LHCN-M2 (cell line): ENCODE results near the gene POLD4. TPM values are rescaled to one million over a fixed set of nuclear protein-coding genes. Genes with fewer than 3 reads are reported as not detected.
"Not testable (repeated sequence)": the region's sequence is repeated elsewhere in the genome, so short reads cannot be mapped to it uniquely, and the experiment has no call there.

Experiments
- DNase-seq: peaks from one replicate; pipeline ENCODE4 v3.0.0-alpha.2; 2012; ENCODE audit warnings: low read depth
- total RNA-seq: library from RNA; depleted of rRNA; stranded (reverse); fragments of >200 nt; gene quantifications from 2 replicates; pipeline ENCODE4 v1.2.3, GENCODE V29; 2014

The POLD4 gene
- total RNA-seq, 1 experiment from 2014 or later: 114 TPM

GRCh38 chr11:67354075-67355022 lies 1.0 kb upstream of the POLD4 start:
- peak; percentile 99 for DNase-seq

DNA sequence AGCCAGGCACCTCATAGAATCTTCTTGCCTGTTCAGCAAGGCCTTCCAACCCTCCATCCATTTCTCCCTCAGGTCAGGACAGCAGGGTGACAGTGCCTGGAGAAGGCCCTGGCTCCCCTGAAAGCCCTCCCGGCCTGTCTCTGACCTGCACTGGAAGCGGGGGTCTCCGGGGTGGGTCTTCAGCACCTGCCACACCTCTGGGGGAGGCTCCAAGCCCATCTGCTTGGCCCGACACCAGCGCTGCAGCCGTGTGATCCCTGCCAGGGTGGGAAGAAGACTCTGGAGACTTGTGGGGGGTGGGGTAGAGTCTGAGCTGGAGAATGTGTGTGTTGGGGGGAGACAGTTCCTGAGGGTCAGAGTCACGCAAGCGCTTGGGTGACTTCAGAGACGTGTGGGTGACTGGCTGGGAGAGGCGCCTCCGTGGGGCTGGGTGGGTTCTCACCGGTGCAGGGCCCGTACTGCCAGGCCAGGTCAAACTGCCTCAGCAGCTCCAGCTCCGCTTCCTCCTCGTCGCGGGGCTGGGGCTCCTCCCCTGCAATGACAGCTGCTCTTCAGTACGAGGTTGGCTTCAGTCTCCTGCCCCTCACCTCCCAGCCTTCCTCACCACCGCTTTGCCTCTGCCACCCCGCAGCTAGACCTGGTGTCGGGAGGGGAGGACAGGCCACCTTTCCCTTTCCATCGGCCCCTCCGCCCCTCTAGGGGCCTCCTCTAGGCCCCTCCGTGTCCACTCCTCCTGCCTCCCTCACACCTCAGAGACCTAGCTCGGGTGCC lies 615 bp downstream of the POLD4 start:
- peak; percentile 63 for DNase-seq

DNA sequence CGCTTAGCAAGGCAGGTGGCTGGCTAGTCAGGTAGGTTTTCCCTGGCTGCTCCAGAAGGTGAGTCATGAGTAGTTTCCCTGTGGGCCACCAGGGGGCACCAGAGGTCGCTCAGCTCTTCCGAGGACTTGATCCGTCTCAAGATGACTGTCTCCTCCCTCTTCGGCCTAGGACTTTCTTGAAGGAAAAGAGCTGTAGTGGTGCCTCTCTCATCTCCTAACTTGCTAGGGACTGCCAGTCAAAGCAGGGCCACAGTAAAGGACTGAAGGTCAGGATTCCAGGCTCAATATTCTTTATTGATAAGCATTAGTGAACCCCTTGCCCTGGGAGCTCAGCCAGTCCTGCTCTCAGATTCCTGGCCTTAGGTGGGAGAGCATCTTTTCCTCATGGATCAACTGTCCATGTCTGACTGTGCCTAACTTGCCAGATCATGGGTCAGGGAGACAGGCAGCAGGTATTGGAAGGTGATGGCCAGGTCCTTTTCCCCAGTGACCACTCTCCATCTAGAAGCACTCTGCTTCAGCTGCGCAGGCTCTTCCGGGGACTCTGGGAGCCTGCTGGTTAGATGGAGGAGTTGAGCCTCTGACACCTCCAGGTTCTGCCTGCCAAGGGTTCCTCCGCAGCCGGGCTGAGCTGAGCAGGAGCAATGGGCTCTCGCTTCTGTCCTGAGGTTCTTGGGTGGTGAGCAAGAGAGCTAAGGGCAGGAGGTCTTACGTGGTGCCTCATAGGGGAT lies 1.9 kb downstream of the POLD4 start:
- DNase-seq: peak; percentile 71

DNA sequence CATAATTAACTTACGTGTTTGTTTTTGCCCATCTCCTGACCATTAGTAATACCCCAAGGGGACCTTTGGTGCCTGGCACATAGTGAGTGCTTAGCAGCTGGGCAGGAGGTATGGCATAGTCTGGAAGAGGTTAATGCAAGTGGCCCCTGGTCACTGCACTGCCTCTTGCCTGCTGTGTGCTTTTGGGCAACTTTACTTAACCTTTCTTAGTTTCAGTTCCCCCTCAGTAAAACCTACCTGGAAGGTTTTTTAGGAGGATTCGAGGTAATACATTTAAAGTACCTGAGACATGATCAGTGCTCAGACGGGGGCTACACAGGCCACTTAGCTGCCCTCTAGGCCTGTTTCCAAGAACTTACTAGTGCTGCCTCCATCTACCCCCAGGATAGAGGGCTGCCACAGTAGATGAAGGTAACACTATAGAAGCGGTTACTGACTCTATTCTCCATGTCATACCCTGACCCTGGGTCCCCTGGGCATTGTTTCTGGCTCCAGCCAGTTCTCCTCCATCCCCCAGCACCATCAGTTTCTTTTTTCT lies 3.3 kb downstream of the POLD4 start:
- DNase-seq: no peak

GRCh38 chr11:67349457-67349856 lies 3.9 kb downstream of the POLD4 start:
- no peak for DNase-seq

- no peak for DNase-seq
Observed at GRCh38 chr11:67349036-67349435, 4.3 kb downstream of the POLD4 start.

DNA sequence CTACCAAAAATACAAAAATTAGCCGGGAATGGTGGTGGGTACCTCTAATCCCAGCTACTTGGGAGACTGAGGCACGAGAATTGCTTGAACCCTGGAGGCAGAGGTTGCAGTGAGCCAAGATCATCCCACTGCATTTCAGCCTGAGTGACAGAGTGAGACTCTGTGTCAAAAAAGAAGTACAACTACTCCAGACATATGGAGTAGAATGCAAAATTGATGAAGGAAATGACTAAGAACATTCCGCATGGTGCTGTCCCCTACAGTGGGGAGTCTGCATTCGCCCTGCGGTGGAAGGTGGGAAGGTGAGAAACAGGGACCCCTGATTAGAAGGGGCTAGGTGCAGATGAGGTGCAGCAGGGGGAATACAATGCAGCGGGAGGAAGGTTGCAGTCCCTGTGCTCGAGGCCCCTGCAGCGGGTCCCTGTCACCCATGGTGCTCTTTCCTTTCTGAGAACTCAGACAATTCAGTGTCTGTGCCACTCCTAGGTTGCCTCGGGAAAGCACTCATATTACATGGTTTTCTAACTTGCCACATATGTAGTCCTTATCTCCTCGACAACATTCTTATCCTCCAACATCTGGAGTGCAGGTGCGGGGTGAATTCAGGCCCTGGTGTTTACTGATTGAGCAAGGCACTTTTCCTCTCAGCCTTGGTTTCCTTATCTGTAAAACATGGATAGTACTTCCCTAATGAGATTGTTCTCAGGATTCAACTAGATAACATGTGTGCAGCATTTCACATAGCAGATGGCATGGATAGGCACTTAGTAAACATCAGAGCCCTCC lies 5.2 kb downstream of the POLD4 start:
- no peak for DNase-seq

DNA sequence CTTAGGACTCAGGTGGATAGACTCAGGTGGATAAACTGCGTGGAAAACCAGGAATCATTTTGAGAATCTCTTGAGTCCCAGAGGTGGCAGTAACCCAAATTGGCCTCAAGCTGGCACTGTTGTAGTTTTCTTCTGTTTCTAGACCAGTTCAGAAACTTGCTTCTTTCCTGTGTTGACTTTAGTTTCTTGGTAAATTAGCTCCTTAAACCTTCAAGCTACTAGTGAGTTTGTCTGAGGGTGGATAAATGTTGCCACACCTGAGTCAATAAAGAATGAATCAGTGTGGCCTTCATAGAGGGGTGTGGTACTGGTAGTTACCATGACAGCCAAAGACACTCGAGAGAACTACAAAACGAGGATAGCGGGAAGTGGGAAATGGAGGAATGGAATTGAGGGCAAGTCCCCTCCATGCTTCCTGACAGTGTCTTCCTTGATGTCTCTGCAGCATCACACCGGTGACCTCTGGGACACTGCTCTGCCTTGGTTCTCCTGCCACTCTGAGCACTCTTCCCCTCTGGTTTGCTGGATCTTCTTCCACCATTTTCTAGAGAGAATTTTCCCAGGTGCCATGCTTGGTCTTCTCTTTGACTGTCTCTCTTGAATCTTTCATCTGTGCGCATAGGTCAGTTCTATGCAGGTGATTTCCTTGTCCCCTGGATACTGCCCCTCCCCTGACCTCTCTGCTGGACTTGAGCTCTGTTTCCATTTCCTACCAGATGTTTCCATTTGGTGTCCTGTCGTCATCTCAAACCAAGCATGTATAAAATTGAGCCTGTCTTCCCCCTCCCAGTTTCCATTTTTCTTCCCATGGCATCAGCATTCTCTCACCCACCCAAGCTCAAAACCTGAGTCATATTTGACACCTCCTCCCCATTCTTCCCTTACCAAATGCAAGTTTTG lies 7.2 kb downstream of the POLD4 start:
- peak; percentile 55 for DNase-seq

GRCh38 chr11:67345247-67345919 lies 8.0 kb downstream of the POLD4 start:
- no peak for DNase-seq

GRCh38 chr11:67344264-67344663 lies 9.1 kb downstream of the POLD4 start:
- no peak for DNase-seq

DNA sequence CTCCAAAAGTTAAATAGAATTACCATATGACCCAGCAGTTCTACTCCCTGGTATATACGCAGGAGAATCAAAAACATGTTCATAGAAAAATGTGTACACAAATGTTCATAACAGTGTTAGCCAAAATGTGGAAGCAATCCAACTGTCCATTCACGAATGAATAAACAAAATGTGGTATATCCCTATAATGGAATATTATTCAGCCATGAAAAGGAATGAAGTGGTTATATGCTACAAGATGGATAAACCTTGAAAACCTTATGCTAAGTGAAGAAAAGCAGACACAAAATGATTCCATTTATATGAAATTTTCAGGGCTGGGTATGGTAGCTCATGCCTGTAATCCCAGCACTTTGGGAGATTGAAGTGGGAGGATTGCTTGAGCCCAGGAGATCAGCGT lies 16.1 kb downstream of the POLD4 start:
- DNase-seq: no peak

DNA sequence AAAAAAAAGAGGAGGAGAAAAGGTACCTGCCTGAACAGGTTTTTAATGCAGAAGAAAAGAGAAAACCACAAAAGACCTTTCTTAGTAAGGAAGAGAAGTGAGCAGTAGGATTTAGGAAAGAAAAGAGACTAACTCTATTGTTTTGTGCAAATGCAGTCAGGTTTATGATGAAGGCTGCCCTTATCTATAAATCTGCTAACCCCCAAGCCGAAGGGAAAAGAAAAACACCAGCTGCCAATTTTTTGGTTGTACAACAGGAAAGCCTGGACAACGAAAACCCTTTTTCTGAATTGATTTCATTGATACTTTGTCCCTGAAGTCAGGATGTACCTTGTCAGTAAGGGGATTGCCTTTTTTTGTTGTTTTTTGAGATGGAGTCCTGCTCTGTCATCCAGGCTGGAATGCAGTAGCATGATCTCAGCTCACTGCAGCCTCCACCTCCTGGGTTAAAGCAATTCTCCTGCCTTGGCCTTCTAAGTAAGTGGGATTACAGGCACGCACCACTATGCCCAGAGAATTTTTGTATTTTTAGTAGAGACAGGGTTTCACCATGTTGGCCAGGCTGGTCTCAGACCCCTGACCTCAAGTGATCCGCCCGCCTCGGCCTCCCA lies 21.2 kb downstream of the POLD4 start:
- no peak for DNase-seq

- DNase-seq: no peak
Observed at GRCh38 chr11:67323526-67323925, 29.8 kb downstream of the POLD4 start.

DNA sequence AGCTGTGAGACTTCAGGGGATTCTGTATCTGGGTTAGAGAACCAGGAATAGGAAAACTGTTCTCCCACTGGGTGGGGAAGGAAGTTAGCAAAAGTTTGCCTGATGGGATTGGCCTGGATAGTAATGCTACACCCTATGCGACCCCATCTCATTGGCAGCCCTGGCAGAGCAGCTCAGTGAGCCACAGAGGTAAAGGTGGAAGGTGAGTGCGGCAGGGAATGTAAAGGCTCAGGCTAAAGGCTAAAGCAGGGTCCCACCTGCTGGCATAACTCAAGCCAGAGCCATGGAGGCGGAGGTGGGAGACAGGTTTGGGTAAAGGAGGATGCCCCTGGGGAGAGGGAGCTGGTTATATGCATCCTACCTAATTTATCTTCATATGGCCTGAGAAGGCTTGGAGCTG lies 31.3 kb downstream of the POLD4 start:
- DNase-seq: no peak

DNA sequence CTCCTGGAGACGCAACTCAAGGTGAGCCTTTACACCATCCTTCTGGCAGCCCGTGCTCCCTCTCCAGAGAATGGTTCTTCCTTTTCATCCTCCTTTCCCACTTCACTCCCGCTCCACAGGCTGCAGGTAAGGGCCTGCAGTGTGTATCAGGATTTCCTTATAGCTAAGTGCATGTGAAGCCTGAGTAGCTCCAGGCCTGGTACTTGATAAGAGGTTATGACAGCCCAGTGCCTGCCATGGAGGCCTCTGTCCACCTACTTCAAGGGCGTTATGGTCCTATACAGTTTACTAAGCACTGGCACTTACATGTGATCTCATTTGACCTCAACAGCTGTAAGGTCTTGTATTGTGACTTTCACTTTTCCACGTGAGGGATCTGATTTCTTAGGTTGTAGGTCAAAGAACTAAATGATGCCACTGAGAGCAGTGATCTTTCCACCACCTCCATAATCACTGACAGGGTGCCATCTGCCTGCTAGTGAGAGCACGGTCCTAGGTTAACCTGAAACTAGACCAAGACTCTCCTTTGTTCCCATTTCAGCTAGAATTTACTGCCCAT lies 32.0 kb downstream of the POLD4 start:
- DNase-seq: peak; percentile 25

DNA sequence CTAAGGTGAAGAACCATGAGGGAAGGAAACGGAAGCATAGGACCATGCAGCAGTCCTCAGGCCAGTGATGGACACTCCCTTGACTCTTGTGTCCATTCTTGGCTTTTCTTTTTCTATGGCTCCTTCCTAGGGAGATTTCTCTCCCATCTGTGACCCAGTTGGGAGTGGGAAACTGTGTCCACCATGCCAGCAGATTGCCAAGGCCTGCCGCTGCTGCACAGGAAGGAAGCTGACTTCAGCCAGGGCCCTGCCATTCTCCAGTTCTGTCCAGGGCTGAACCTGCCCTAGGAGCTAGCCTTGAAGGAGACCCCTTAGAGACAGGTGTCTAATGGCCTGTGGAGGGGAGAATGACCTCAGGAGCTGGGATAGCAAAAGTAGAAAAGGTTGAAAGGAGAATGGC lies 32.7 kb downstream of the POLD4 start:
- no peak for DNase-seq

- DNase-seq: no peak
Observed at GRCh38 chr11:67320011-67320410, 33.3 kb downstream of the POLD4 start.

DNA sequence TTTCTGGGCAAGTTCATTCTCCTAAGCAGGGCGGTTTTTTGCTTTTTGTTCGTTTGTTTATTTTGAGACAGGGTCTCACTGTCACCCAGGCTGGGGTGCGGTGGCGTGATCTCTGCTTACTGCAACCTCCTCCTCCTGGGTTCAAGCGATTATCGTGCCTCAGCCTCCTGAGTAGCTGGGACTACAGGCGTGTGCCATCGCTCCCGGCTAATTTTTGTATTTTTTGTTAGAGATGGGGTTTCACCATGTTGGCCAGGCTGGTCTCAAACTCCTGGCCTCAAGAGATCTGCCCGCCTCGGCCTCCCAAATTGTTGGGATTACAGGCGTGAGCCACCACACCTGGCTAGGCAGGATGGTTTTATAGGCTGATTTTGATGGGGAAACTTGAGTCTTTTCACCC lies 34.5 kb downstream of the POLD4 start:
- DNase-seq: not testable (repeated sequence)
